ENCODE results near the gene ATXN7L2.

- TF ChIP-seq, protein P1, sequence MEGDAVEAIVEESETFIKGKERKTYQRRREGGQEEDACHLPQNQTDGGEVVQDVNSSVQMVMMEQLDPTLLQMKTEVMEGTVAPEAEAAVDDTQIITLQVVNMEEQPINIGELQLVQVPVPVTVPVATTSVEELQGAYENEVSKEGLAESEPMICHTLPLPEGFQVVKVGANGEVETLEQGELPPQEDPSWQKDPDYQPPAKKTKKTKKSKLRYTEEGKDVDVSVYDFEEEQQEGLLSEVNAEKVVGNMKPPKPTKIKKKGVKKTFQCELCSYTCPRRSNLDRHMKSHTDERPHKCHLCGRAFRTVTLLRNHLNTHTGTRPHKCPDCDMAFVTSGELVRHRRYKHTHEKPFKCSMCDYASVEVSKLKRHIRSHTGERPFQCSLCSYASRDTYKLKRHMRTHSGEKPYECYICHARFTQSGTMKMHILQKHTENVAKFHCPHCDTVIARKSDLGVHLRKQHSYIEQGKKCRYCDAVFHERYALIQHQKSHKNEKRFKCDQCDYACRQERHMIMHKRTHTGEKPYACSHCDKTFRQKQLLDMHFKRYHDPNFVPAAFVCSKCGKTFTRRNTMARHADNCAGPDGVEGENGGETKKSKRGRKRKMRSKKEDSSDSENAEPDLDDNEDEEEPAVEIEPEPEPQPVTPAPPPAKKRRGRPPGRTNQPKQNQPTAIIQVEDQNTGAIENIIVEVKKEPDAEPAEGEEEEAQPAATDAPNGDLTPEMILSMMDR (IDR thresholded peaks at IDR 0.05; ENCODE audit: low read length), result no peak
- no peak for TF ChIP-seq EZH2 (IDR thresholded peaks at IDR 0.05; ENCODE audit: borderline replicate concordance, low read length)
These were observed 44.9 kb upstream of the ATXN7L2 start for GRCh38 chr1:109438798-109439297.
